HEK293 (cell line): Measurements from ENCODE around the gene PYY.

Source experiments
- HOXD13 ChIP-seq: sonication (generic); formaldehyde crosslinking; IDR thresholded peaks from 2 replicates; pipeline ENCODE4 v1.8.0; 2022; ENCODE audit warnings: missing genetic modification reagents, borderline replicate concordance
- IKZF3 ChIP-seq: fragments of 450-650 bp; IDR thresholded peaks from 2 replicates; pipeline ENCODE4 v1.5.0; 2018; ENCODE audit warnings: missing biosample characterization, mild to moderate bottlenecking, missing genetic modification characterization, moderate library complexity
- KLF8 ChIP-seq: fragments of 450-650 bp; formaldehyde crosslinking; IDR thresholded peaks from 2 replicates; pipeline ENCODE4 v1.5.1; 2016; ENCODE audit warnings: missing biosample characterization, missing genetic modification characterization
- MEIS1 ChIP-seq: sonication (generic); formaldehyde crosslinking; IDR thresholded peaks from 2 replicates; pipeline ENCODE4 v1.8.1; 2022; ENCODE audit warnings: missing genetic modification reagents, mild to moderate bottlenecking, borderline replicate concordance
- REST ChIP-seq: fragments of 450-650 bp; formaldehyde crosslinking; IDR thresholded peaks from 2 replicates; pipeline ENCODE4 v1.5.1; 2016; ENCODE audit warnings: missing biosample characterization, missing genetic modification characterization
- ZIC2 ChIP-seq: fragments of 450-650 bp; formaldehyde crosslinking; IDR thresholded peaks from 2 replicates; pipeline ENCODE4 v1.5.1; 2016; ENCODE audit warnings: missing biosample characterization, missing genetic modification characterization
- ZNF121 ChIP-seq: fragments of 450-650 bp; formaldehyde crosslinking; IDR thresholded peaks from 2 replicates; pipeline ENCODE4 v1.5.1; 2016; ENCODE audit warnings: missing biosample characterization, missing genetic modification characterization
- ZNF138 ChIP-seq: fragments of 450-650 bp; formaldehyde crosslinking; IDR thresholded peaks from 2 replicates; pipeline ENCODE4 v1.5.1; 2016; ENCODE audit warnings: missing biosample characterization, missing genetic modification characterization, borderline replicate concordance
- ZNF175 ChIP-seq: fragments of 450-650 bp; formaldehyde crosslinking; IDR thresholded peaks from 2 replicates; pipeline ENCODE4 v1.5.1; 2016; ENCODE audit warnings: missing biosample characterization, missing genetic modification characterization
- ZNF18 ChIP-seq: fragments of 450-650 bp; formaldehyde crosslinking; IDR thresholded peaks from 2 replicates; pipeline ENCODE4 v1.5.1; 2016; ENCODE audit warnings: missing biosample characterization, missing genetic modification characterization
- ZNF266 ChIP-seq: fragments of 450-650 bp; formaldehyde crosslinking; IDR thresholded peaks from 2 replicates; pipeline ENCODE4 v1.5.1; 2016; ENCODE audit warnings: missing biosample characterization, missing genetic modification characterization, low read depth
- ZNF302 ChIP-seq: fragments of 450-650 bp; formaldehyde crosslinking; IDR thresholded peaks from 2 replicates; pipeline ENCODE4 v1.5.1; 2016; ENCODE audit warnings: missing biosample characterization, missing genetic modification characterization, low read depth
- ZNF335 ChIP-seq: fragments of 450-650 bp; formaldehyde crosslinking; conservative IDR thresholded peaks from 2 replicates; pipeline ENCODE4 v1.5.1; 2016; ENCODE audit warnings: missing biosample characterization, missing genetic modification characterization
- ZNF354C ChIP-seq: fragments of 450-650 bp; formaldehyde crosslinking; IDR thresholded peaks from 2 replicates; pipeline ENCODE4 v1.5.1; 2016; ENCODE audit warnings: missing biosample characterization, missing genetic modification characterization, low read depth, borderline replicate concordance
- ZNF394 ChIP-seq: fragments of 450-650 bp; formaldehyde crosslinking; IDR thresholded peaks from 2 replicates; pipeline ENCODE4 v1.5.1; 2016; ENCODE audit warnings: missing biosample characterization, missing genetic modification characterization, mild to moderate bottlenecking, moderate library complexity, borderline replicate concordance
- ZNF48 ChIP-seq: fragments of 450-650 bp; formaldehyde crosslinking; IDR thresholded peaks from 2 replicates; pipeline ENCODE4 v1.5.1; 2016; ENCODE audit warnings: missing biosample characterization, missing genetic modification characterization
- ZNF548 ChIP-seq: fragments of 450-650 bp; formaldehyde crosslinking; IDR thresholded peaks from 2 replicates; pipeline ENCODE4 v1.5.1; 2016; ENCODE audit warnings: missing biosample characterization, missing genetic modification characterization
- ZNF555 ChIP-seq: fragments of 450-650 bp; formaldehyde crosslinking; conservative IDR thresholded peaks from 2 replicates; pipeline ENCODE4 v1.5.1; 2017; ENCODE audit warnings: missing biosample characterization, mild to moderate bottlenecking, missing genetic modification characterization, inconsistent platforms
- ZNF558 ChIP-seq: fragments of 450-650 bp; formaldehyde crosslinking; IDR thresholded peaks from 2 replicates; pipeline ENCODE4 v1.5.1; 2016; ENCODE audit warnings: missing biosample characterization, missing genetic modification characterization
- ZNF560 ChIP-seq: fragments of 450-650 bp; formaldehyde crosslinking; IDR thresholded peaks from 2 replicates; pipeline ENCODE4 v1.5.1; 2017; ENCODE audit warnings: missing biosample characterization, missing genetic modification characterization, borderline replicate concordance
- ZNF610 ChIP-seq: fragments of 450-650 bp; formaldehyde crosslinking; IDR thresholded peaks from 2 replicates; pipeline ENCODE4 v1.5.1; 2016; ENCODE audit warnings: missing biosample characterization, missing genetic modification characterization, borderline replicate concordance
- ZNF664 ChIP-seq: fragments of 450-650 bp; formaldehyde crosslinking; IDR thresholded peaks from 2 replicates; pipeline ENCODE4 v1.5.1; 2016; ENCODE audit warnings: missing biosample characterization, missing genetic modification characterization
- TF ChIP-seq, protein P1 (sequence below): fragments of 450-650 bp; formaldehyde crosslinking; IDR thresholded peaks from 2 replicates; pipeline ENCODE4; 2016; ENCODE audit warnings: missing biosample characterization, missing genetic modification characterization
- TF ChIP-seq, protein P2 (sequence below): fragments of 450-650 bp; formaldehyde crosslinking; IDR thresholded peaks from 2 replicates; pipeline ENCODE4 v1.5.1; 2016; ENCODE audit warnings: missing biosample characterization, missing genetic modification characterization
- TF ChIP-seq, protein P3 (sequence below): fragments of 450-650 bp; formaldehyde crosslinking; IDR thresholded peaks from 2 replicates; pipeline ENCODE4 v1.5.1; 2017; ENCODE audit warnings: missing biosample characterization, missing genetic modification characterization
- TF ChIP-seq, protein P4 (sequence below): fragments of 450-650 bp; formaldehyde crosslinking; IDR thresholded peaks from 2 replicates; pipeline ENCODE4 v1.5.1; 2016; ENCODE audit warnings: missing biosample characterization, missing genetic modification characterization
- TF ChIP-seq, protein P5 (sequence below): fragments of 450-650 bp; formaldehyde crosslinking; IDR thresholded peaks from 2 replicates; pipeline ENCODE4 v1.5.1; 2017; ENCODE audit warnings: missing biosample characterization, missing genetic modification characterization

Gene PYY

DNA sequence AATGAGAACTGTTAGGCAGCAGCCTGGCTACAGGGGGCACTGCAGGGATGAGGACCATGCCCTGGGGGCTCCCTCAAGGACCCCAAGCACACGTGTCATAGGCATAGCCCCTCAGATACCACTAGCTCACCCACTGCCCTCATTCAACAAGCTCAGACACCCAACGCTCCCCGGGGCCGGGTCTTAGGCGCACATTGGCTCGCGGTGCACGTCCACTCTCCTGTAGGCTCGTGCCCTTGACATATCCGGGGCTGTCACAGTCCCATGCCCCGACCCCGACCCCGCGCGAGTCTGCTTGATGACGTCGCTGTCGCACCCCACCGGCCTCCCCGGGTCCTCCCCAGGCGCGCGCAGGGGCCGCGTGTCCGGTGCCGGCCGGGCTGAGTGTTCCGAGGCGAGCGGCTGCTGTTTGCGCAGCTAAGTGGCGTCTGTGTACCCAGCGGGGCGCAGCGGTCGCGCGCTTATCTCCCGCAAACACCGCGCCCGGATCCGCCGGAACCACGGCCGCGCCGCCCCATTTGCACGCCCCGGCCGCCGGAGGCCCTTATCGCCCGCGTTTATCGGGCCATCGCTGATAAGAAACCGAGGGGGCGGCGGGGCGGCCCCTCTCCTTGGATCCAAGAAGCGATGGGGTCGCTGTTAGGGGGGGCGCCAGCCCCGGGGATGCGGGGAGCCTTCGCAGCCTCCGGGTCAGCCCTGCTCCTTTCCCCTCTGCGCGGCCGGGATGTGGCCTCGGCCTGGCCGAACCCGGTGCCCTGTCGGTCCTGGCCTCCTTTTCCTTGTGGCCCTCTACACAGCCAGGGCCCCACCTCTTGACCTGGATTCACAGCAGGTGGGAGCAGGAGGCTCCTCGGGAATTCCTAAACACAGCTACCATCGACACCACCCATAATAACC lies 30.0 kb upstream of the PYY start (continued):
- no peak for TF ChIP-seq MEIS1 (CRISPR knock-in tag)
- TF ChIP-seq, protein P1, sequence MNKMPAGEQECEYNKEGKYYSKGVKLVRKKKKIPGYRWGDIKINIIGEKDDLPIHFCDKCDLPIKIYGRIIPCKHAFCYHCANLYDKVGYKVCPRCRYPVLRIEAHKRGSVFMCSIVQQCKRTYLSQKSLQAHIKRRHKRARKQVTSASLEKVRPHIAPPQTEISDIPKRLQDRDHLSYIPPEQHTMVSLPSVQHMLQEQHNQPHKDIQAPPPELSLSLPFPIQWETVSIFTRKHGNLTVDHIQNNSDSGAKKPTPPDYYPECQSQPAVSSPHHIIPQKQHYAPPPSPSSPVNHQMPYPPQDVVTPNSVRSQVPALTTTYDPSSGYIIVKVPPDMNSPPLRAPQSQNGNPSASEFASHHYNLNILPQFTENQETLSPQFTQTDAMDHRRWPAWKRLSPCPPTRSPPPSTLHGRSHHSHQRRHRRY (tag by site-specific recombination) = no peak
- TF ChIP-seq ZNF121 (tag by site-specific recombination) = no peak
- no peak for TF ChIP-seq ZNF175 (tag by site-specific recombination)
- no peak for TF ChIP-seq ZNF48 (tag by site-specific recombination)
- peak; percentile 34; the same call in 1 of the 2 replicates for TF ChIP-seq KLF8
- no peak for TF ChIP-seq ZNF560 (tag by site-specific recombination)
- no peak for TF ChIP-seq ZNF354C (tag by site-specific recombination)
- TF ChIP-seq, protein P2, sequence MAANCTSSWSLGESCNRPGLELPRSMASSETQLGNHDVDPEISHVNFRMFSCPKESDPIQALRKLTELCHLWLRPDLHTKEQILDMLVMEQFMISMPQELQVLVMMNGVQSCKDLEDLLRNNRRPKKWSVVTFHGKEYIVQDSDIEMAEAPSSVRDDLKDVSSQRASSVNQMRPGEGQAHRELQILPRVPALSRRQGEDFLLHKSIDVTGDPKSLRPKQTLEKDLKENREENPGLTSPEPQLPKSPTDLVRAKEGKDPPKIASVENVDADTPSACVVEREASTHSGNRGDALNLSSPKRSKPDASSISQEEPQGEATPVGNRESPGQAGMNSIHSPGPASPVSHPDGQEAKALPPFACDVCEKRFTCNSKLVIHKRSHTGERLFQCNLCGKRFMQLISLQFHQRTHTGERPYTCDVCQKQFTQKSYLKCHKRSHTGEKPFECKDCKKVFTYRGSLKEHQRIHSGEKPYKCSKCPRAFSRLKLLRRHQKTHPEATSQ (tag by site-specific recombination) = no peak
- TF ChIP-seq, protein P3, sequence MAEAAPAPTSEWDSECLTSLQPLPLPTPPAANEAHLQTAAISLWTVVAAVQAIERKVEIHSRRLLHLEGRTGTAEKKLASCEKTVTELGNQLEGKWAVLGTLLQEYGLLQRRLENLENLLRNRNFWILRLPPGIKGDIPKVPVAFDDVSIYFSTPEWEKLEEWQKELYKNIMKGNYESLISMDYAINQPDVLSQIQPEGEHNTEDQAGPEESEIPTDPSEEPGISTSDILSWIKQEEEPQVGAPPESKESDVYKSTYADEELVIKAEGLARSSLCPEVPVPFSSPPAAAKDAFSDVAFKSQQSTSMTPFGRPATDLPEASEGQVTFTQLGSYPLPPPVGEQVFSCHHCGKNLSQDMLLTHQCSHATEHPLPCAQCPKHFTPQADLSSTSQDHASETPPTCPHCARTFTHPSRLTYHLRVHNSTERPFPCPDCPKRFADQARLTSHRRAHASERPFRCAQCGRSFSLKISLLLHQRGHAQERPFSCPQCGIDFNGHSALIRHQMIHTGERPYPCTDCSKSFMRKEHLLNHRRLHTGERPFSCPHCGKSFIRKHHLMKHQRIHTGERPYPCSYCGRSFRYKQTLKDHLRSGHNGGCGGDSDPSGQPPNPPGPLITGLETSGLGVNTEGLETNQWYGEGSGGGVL = peak; percentile 44
- no peak for TF ChIP-seq ZNF266 (tag by site-specific recombination)
- peak; percentile 97 for TF ChIP-seq ZNF335 (tag by site-specific recombination)
- no peak for TF ChIP-seq ZNF302 (tag by site-specific recombination)
- TF ChIP-seq, protein P4, sequence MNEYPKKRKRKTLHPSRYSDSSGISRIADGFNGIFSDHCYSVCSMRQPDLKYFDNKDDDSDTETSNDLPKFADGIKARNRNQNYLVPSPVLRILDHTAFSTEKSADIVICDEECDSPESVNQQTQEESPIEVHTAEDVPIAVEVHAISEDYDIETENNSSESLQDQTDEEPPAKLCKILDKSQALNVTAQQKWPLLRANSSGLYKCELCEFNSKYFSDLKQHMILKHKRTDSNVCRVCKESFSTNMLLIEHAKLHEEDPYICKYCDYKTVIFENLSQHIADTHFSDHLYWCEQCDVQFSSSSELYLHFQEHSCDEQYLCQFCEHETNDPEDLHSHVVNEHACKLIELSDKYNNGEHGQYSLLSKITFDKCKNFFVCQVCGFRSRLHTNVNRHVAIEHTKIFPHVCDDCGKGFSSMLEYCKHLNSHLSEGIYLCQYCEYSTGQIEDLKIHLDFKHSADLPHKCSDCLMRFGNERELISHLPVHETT (tag by site-specific recombination) = no peak
- TF ChIP-seq ZNF664 (tag by site-specific recombination) = no peak
- no peak for TF ChIP-seq ZNF138
- no peak for TF ChIP-seq ZNF558 (tag by site-specific recombination)
- TF ChIP-seq ZNF610 (tag by site-specific recombination) = no peak
- no peak for TF ChIP-seq HOXD13 (CRISPR knock-in tag)
- TF ChIP-seq ZIC2 (tag by site-specific recombination) = peak; percentile 93
- no peak for TF ChIP-seq ZNF555 (tag by site-specific recombination)
- 0 out of 2 replicates have a peak, but pooled peaks have one; percentile 24 for TF ChIP-seq IKZF3
- TF ChIP-seq ZNF394 = no peak
- TF ChIP-seq, protein P5, sequence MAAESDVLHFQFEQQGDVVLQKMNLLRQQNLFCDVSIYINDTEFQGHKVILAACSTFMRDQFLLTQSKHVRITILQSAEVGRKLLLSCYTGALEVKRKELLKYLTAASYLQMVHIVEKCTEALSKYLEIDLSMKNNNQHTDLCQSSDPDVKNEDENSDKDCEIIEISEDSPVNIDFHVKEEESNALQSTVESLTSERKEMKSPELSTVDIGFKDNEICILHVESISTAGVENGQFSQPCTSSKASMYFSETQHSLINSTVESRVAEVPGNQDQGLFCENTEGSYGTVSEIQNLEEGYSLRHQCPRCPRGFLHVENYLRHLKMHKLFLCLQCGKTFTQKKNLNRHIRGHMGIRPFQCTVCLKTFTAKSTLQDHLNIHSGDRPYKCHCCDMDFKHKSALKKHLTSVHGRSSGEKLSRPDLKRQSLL = 0 out of 2 replicates have a peak, but pooled peaks have one; percentile 5
- TF ChIP-seq ZNF18 (tag by site-specific recombination) = no peak
- no peak for TF ChIP-seq ZNF548 (tag by site-specific recombination)
- TF ChIP-seq REST (tag by site-specific recombination) = no peak
